Measurements from ENCODE around the gene EIF1.
"Not testable (repeated sequence)": the region's sequence is repeated elsewhere in the genome, so short reads cannot be mapped to it uniquely, and the experiment has no call there.

EIF1 gene

DNA sequence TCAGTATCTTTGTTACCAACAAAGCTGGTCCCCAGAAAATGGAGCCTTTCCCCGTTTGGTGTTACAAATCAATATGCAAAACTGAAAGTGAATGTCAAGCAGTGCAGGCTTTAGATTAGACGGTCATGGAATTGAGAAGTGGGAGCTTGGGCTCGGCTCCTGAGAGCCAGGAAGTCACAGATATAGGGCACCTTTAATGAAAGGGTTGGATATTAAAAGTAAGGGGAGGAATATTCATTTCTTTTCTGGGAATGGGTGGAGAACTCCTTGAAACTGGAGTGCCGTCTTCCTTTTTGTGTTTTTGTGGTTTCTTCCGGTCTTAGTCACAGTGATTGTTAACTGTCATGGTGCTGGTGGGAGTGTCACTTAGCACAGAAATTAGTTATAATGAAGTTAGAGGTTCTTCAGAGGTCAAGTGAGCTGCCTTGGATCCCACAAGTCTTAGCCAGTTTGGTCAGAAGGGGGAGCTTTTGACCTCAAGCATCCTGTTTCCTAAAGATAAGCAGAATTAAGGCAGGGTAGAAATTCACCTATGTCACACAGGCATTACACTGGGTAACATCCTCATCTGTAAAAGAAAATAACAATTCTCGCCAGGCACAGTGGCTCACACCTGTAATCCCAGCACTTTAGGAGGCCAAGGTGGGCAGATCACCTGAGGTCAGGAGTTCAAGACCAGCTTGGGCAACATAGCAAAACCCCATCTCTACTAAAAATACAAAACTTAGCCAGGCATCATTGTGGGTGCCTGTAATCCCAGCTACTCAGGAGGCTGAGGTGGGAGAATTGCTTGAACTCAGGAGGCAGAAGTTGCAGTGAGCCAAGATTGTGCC lies 9.6 kb upstream of the EIF1 start:
- no peak for DNase-seq (ENCODE audit: low read depth)

DNA sequence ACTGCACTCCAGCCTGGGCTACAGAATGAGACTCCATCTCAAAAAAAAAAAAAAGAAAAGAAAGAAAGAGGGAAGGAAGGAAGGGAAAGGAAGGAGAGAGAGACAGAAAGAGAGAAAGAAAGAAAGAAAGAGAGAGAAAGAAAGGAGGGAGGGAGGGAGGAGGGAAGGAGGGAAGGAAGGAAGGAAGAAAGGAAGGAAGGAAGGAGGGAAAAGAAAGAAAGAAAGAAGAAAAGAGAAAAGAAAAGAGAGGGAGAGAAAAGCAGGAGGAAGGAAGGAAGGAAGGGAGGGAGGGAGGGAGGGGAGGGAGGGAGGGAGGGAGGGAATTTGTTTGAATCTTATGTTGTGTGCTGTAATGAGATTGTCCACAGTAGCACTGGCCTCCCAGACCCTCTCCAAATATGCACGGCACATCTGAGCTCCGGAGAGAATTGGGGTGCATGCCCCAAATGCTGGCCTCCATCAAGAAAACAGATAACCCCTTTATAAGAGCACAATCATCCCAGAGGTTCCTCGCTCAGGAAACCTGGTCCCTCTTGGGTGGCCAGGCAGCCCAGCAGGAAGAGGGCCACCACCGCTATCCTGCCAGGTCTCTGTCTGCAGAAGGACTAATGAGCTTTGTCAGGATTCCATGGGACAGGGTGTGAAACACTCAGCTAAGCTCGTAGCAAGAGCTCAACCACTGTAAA lies 8.8 kb upstream of the EIF1 start:
- DNase-seq (ENCODE audit: low read depth), result no peak

DNA sequence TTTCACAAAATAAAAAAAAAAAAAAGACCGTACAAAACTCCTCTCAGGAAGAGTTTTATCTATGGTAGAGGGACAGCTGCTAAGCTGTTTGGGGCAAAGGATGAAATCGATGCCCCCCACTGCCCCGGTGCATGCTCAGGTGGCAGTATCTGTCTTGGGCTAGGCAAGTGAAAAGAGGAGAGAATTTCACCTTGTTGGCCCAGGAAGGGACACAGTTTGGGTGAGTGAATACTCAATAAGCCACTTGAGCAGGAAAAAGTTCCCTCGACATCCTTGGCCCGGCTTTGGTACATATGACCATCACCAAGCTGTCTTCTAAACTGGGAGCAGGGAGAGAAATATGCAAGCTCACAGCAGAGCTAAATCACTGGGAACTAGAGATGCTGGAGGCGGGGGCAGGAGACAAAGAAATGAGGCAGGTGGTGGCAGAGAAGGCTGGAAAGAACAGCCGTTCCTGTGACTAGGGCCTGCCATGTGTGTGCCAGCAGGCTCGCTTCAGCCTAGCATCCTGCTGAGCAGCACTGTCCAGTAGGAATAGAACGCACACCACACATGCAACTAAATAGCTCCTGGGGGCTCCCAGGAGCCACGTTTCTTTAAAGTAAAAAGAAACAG lies 8.2 kb upstream of the EIF1 start:
- no peak for DNase-seq (ENCODE audit: low read depth)

- no peak for DNase-seq (ENCODE audit: low read depth)
Observed at GRCh38 chr17:41681776-41682175, 6.9 kb upstream of the EIF1 start.

DNA sequence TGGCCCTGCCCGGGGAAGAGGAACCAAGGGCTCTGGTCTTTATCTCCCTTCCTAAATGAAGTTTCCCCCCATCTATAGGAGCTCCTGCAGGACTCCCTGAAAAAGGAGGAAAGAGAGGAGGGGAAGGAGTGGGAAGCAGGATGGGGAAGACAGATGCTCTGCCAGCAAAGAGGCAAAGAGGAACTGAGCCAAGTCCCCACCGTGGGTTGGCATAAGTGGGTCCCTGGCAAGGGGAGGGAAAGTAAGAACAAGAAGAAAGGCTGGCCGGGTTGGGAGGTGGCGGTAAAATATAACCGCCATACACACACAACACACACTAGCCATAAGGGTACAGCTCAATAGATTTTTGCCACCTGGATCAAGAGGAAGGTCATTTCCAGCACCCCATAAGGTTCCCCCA lies 6.1 kb upstream of the EIF1 start:
- no peak for DNase-seq (ENCODE audit: low read depth)

- DNase-seq (ENCODE audit: low read depth), result no peak
Observed at GRCh38 chr17:41683441-41684007, 5.2 kb upstream of the EIF1 start.

GRCh38 chr17:41684035-41684434 lies 4.7 kb upstream of the EIF1 start:
- DNase-seq (ENCODE audit: low read depth), result no peak

DNA sequence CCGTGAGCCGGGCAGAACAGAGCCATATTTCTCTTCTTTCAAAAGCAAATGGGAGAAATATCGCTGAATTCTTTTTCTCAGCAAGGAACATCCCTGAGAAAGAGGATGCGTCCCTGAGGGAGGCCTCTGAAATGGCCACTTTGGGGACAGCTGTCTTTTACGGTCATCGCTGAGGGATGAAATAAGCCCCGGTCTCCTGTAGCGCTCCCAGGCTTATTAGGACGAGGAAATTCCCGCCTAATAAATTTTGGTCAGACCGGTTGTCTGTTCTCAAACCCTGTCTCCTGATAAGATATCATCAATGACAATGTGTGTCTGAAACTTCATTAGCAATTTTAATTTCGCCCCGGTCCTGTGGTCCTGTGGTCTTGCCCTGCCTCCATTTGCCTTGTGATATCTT lies 2.9 kb upstream of the EIF1 start:
- DNase-seq (ENCODE audit: low read depth), result not testable (repeated sequence)

DNA sequence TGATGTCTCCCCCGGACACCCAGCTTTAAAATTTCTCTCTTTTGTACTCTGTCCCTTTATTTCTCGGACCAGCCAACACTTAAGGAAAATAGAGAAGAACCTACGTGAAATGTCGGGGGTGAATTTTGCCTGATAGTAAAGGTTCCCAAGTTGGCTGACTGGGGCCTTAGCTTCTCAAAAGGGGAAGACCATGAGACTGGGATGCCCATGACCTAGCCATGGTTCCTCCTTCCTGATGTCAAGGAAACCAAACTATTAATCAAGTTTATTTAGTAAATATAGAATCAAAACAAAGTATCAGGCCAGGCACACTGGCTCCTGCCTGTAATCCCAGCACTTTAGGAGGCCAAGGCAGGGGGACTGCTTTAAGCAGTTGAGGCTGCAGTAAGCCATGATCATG lies 2.4 kb upstream of the EIF1 start:
- DNase-seq (ENCODE audit: low read depth), result no peak

DNA sequence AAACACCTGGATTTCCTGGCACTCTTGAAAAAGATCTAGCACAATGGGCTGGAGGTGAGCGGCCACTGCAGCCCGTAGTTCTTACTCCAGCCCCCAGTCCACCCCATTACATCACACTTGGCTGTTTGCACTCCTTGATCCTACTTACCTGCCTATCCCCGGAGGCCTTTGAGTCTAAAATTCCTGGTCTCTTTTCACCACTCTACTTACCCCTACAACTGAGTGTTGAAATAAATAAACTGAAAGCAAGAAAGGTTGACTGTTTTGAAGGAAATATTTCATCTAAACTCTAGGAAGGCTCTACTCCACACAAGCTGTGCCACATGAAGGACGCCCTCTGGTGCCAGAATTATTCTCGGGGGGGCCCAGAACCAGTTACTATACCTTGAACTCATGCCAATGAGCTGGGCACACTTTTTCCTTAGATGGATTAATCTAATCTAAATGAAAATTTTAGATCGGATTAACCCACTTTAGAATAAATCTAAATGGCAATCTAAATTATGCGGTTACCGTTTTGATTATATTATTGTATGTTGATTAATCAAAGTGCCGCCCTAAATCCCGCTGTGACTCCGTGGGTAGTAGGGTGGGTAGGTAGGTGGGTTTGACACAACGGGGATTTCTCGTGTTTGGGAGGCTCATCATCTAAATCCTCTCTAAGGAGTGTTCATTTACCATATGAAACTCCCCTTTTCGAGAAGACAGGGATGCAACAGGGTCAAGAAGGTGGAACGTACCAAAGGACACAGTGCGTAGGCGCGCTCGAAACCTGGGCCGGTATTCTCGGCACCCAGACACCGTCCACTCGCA lies 651 bp upstream of the EIF1 start:
- DNase-seq (ENCODE audit: low read depth), result no peak

DNA sequence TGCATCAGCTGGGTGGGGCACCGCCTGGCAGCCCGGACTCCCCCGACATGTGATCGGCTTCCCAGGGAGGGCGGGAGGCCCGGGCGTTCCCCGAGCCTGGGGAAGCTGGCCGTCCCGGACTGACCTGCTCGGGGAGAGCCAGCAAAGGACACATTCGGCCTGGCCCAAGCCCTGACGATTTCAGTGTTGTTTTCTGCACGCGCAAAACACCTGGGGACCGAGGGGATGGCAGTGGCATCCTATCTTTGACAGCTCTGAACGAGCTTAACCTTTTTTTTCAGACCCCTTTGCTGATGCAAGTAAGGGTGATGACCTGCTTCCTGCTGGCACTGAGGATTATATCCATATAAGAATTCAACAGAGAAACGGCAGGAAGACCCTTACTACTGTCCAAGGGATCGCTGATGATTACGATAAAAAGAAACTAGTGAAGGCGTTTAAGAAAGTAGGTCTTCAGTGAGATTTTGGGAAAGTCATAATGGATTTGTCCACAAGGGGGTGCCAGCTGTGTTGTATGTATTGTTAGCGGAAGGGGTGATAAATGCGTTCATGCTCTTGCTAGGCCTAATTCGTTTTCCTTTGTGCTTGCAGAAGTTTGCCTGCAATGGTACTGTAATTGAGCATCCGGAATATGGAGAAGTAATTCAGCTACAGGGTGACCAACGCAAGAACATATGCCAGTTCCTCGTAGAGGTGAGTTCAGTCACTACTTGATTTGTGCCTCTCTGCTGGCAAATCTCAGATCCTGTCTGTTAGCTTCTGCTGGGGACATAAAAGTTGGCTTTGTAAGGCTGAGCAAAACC lies 1.0 kb downstream of the EIF1 start:
- DNase-seq (ENCODE audit: low read depth), result peak; percentile 69

DNA sequence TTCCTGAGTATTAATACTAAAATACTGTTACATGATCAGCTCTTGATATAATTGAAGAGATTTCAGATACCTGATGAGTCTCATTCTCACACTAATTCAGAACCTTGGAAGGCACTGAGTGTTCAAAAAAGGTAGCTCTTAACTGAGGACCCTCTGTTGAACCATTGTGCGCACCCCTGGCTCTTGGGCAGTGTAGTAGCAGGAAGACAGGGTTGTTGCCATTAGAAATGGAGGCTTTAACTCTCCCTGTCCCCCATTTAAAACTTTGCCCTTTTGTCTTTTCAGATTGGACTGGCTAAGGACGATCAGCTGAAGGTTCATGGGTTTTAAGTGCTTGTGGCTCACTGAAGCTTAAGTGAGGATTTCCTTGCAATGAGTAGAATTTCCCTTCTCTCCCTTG lies 1.8 kb downstream of the EIF1 start:
- DNase-seq (ENCODE audit: low read depth), result no peak

DNA sequence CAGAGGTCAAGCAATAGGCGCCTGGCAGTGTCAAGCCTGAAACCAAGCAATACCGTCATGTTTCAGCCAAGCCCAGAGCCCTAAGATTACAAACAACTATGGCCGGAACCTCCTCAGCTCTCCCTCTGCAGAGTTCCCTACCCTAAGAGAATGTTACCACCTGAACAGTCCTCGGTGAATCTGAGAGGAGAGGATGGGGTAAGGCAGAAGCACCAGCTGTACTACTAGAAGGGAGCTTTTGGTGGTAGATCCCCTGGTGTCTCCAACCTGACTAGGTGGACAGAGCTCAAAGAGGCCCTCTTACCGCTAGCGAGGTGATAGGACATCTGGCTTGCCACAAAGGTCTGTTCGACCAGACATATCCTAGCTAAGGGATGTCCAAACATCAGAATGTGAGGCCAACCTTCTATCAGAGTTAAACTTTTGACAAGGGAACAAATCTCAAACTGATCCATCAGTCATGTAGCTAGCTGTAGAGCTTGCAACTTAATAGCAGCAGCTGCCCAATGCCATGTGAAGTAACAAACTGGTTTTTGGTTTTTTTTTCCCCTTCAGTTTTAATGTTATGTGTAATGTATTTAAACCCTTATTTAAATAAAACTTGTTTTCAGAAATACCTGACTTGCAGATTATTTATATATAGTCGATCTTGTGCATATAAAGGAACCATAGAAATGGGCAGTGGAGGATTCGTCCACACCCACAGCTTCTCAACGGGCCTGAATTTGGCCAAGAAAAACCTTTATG lies 2.5 kb downstream of the EIF1 start:
- DNase-seq (ENCODE audit: low read depth), result no peak

DNA sequence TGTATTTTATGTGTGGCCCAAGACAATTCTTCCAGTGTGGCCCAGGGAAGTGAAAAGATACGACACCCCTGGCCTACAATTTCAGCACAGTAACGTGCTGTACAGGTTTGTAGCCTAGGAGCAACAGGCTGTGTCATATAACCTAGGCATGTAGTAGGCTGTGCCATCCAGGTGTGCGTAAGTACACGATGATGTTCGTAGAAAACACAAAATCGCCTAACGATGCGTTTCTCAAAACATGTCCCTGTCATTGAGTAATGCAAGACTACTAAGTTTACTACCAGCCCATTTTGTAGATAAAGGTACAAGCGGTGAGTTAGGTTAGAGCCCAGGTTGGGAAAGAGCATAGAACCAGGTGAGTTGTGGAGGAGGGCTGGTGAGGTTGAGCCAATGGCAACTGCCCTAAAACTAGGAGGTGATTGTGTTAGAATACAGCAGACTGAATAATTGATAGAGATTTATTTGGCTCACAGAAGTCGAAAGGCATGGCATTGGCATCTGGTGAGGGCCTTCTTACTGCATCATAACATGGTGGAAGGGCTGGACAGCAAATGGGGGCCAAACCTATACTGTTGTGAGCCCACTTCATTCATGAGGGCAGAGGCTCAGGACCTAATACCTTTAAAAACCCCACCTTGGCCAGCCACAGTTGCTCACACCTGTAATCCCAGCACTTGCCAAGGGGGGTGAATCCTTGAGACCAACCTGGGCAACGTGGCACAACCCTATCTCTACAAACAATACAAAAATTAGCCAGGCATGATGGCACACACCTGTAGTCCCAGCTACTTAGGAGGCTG lies 4.2 kb downstream of the EIF1 start:
- DNase-seq (ENCODE audit: low read depth), result no peak

DNA sequence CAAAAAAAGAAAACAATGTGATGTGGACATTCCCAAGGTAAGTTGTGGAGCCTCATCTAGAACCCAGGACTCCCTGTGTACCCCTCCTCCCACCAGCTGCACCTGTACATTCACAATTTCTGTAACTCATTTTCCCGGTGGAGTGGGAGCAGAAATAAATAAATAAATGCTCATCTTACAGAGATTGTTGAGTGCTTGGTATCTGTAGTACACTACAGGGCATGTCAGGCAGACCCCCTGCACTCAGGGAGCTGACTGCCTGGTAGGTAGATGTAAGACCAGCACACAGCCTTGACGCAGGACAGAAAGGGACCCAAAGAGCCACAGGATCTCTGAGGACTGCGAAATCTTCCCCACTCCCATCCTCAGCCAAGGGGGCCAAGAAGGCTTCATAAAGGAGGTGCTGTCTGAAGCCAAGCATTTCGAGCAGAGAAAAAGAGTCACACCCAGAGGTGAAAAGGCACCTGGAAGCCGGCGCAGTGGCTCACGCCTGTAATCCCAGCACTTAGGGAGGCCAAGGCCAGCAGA lies 6.5 kb downstream of the EIF1 start:
- no peak for DNase-seq (ENCODE audit: low read depth)

GRCh38 chr17:41695954-41696757 lies 7.5 kb downstream of the EIF1 start:
- DNase-seq (ENCODE audit: low read depth), result peak; percentile 76

- no peak for DNase-seq (ENCODE audit: low read depth)
Observed at GRCh38 chr17:41697122-41697962, 8.7 kb downstream of the EIF1 start.

GRCh38 chr17:41700843-41701242 lies 12.2 kb downstream of the EIF1 start:
- not testable (repeated sequence) for DNase-seq (ENCODE audit: low read depth)
